ENCODE results near the gene PARD3B. TPM values are rescaled to one million over a fixed set of nuclear protein-coding genes. Genes with fewer than 3 reads are reported as not detected.

PARD3B gene
- total and polyA plus RNA-seq, 2 of the 8 experiments (the other 6 are each of a cell fraction or from before 2014, with no cell fraction given), result 1.2 to 5.7 TPM

GRCh38 chr2:204862809-204863208, 317.5 kb downstream of the PARD3B start (continued):
- TF ChIP-seq, protein P1, sequence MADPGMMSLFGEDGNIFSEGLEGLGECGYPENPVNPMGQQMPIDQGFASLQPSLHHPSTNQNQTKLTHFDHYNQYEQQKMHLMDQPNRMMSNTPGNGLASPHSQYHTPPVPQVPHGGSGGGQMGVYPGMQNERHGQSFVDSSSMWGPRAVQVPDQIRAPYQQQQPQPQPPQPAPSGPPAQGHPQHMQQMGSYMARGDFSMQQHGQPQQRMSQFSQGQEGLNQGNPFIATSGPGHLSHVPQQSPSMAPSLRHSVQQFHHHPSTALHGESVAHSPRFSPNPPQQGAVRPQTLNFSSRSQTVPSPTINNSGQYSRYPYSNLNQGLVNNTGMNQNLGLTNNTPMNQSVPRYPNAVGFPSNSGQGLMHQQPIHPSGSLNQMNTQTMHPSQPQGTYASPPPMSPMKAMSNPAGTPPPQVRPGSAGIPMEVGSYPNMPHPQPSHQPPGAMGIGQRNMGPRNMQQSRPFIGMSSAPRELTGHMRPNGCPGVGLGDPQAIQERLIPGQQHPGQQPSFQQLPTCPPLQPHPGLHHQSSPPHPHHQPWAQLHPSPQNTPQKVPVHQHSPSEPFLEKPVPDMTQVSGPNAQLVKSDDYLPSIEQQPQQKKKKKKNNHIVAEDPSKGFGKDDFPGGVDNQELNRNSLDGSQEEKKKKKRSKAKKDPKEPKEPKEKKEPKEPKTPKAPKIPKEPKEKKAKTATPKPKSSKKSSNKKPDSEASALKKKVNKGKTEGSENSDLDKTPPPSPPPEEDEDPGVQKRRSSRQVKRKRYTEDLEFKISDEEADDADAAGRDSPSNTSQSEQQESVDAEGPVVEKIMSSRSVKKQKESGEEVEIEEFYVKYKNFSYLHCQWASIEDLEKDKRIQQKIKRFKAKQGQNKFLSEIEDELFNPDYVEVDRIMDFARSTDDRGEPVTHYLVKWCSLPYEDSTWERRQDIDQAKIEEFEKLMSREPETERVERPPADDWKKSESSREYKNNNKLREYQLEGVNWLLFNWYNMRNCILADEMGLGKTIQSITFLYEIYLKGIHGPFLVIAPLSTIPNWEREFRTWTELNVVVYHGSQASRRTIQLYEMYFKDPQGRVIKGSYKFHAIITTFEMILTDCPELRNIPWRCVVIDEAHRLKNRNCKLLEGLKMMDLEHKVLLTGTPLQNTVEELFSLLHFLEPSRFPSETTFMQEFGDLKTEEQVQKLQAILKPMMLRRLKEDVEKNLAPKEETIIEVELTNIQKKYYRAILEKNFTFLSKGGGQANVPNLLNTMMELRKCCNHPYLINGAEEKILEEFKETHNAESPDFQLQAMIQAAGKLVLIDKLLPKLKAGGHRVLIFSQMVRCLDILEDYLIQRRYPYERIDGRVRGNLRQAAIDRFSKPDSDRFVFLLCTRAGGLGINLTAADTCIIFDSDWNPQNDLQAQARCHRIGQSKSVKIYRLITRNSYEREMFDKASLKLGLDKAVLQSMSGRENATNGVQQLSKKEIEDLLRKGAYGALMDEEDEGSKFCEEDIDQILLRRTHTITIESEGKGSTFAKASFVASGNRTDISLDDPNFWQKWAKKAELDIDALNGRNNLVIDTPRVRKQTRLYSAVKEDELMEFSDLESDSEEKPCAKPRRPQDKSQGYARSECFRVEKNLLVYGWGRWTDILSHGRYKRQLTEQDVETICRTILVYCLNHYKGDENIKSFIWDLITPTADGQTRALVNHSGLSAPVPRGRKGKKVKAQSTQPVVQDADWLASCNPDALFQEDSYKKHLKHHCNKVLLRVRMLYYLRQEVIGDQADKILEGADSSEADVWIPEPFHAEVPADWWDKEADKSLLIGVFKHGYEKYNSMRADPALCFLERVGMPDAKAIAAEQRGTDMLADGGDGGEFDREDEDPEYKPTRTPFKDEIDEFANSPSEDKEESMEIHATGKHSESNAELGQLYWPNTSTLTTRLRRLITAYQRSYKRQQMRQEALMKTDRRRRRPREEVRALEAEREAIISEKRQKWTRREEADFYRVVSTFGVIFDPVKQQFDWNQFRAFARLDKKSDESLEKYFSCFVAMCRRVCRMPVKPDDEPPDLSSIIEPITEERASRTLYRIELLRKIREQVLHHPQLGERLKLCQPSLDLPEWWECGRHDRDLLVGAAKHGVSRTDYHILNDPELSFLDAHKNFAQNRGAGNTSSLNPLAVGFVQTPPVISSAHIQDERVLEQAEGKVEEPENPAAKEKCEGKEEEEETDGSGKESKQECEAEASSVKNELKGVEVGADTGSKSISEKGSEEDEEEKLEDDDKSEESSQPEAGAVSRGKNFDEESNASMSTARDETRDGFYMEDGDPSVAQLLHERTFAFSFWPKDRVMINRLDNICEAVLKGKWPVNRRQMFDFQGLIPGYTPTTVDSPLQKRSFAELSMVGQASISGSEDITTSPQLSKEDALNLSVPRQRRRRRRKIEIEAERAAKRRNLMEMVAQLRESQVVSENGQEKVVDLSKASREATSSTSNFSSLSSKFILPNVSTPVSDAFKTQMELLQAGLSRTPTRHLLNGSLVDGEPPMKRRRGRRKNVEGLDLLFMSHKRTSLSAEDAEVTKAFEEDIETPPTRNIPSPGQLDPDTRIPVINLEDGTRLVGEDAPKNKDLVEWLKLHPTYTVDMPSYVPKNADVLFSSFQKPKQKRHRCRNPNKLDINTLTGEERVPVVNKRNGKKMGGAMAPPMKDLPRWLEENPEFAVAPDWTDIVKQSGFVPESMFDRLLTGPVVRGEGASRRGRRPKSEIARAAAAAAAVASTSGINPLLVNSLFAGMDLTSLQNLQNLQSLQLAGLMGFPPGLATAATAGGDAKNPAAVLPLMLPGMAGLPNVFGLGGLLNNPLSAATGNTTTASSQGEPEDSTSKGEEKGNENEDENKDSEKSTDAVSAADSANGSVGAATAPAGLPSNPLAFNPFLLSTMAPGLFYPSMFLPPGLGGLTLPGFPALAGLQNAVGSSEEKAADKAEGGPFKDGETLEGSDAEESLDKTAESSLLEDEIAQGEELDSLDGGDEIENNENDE (IDR thresholded peaks at IDR 0.05; ENCODE audit: insufficient replicate concordance, low read length), result no peak
- no peak for TF ChIP-seq NANOG (IDR thresholded peaks at IDR 0.05; ENCODE audit: insufficient read depth, low read depth, low read length, poor library complexity, severe bottlenecking)
- no peak for TF ChIP-seq JUN (IDR thresholded peaks at IDR 0.05; ENCODE audit: low read depth, low read length)
- TF ChIP-seq SUZ12 (IDR thresholded peaks at IDR 0.05; ENCODE audit: low read length), result no peak
- TF ChIP-seq USF2 (IDR thresholded peaks at IDR 0.05; ENCODE audit: low read length), result no peak
- no peak for TF ChIP-seq EZH2 (IDR thresholded peaks at IDR 0.05; ENCODE audit: low read depth, low read length, severe bottlenecking)
- no peak for TF ChIP-seq TAF7 (optimal IDR thresholded peaks at IDR 0.05; ENCODE audit: borderline replicate concordance, low read depth, low read length)
- TF ChIP-seq E2F6 (IDR thresholded peaks at IDR 0.05), result no peak
- TF ChIP-seq TAF1 (IDR thresholded peaks at IDR 0.05; ENCODE audit: low read depth, low read length), result no peak

Data from H1 (cell line).